HCT116 (cell line): ENCODE data around the gene CUL4A. TPM values are rescaled to one million over a fixed set of nuclear protein-coding genes. Genes with fewer than 3 reads are reported as not detected.

Source experiments
- ATAC-seq: fragments of 200-7000 bp; cut with Tn5 transposase; 2 replicates; pipeline ENCODE4 v1.9.1; 2020; ENCODE audit warnings: mild to moderate bottlenecking, moderate library complexity
- BruUV-seq: library from RNA; stranded (reverse); fragments of 400-500 nt; replicated peaks from 2 replicates; lab custom pipeline; 2021; lab: Mats Ljungman, UMichigan
- CTCF ChIA-PET: fragments of 300-600 bp; sonication (Branson Sonifier 250); formaldehyde crosslinking; loops from one replicate; lab custom pipeline; 2021; ENCODE audit warnings: antibody characterized with exemption; lab: Charles Lee
- POLR2A ChIA-PET: fragments of 300-600, 350-600 bp; sonication (Branson Sonifier 250); formaldehyde crosslinking; loops from one replicate; lab custom pipeline; 2021; ENCODE audit warnings: antibody characterized with exemption; lab: Charles Lee
- RAD21 ChIA-PET, 2 experiments: fragments of 300-600 bp; sonication (Branson Sonifier 250); formaldehyde crosslinking; loops; one replicate each; lab custom pipeline; 2023; ENCODE audit warnings: low total read pairs in 2 of 2; ENCODE audit not compliant: uncharacterized antibody in 2 of 2, unreplicated experiment in 2 of 2, low non-redundant PET in 1 of 2; lab: Charles Lee
- DNase-seq: peaks from one replicate; pipeline ENCODE4 v3.0.0-alpha.2; 2010; ENCODE audit warnings: low read depth, low spot score
- H2AFZ ChIP-seq: fragments of 200-600 bp; shearing (Covaris generic), sonication (generic); 2 replicates; pipeline ENCODE4 v1.6.1; 2017; ENCODE audit warnings: low read depth, mixed run types, mixed read lengths, antibody characterized with exemption, low read length; ENCODE audit not compliant: poor library complexity, severe bottlenecking
- H3K27ac ChIP-seq: 2 replicates; pipeline ENCODE4 v1.5.1; 2012; ENCODE audit warnings: low read depth, low read length
- H3K27me3 ChIP-seq: fragments of 200-600 bp; sonication (generic); 2 replicates; pipeline ENCODE4 v1.6.1; 2016; ENCODE audit warnings: mixed run types, low read length, mixed read lengths; ENCODE audit not compliant: insufficient read depth
- H3K36me3 ChIP-seq, 2 experiments: fragments of 200-500 bp in 1 of 2; fragments of 200-600 bp in 1 of 2; sonication (Bioruptor generic) in 1 of 2; sonication (generic) in 1 of 2; 2 replicates each; pipeline versions ENCODE4 v1.5.1 to v1.6.1; 2014 to 2016; ENCODE audit warnings: low read length in 2 of 2, inconsistent platforms in 1 of 2, mixed read lengths in 1 of 2, mixed run types in 1 of 2; ENCODE audit not compliant: insufficient read depth in 2 of 2, control insufficient read depth in 1 of 2
- H3K4me1 ChIP-seq, 2 experiments: fragments of 200-600 bp in 1 of 2; sonication (generic) in 1 of 2; 2 replicates each; pipeline versions ENCODE4 v1.5.1 to v1.6.1; 2012 to 2017; ENCODE audit warnings: low read length in 2 of 2, inconsistent platforms in 1 of 2, mild to moderate bottlenecking in 1 of 2, mixed read lengths in 1 of 2, mixed run types in 1 of 2, moderate library complexity in 1 of 2; ENCODE audit not compliant: insufficient read depth in 2 of 2, control insufficient read depth in 1 of 2
- H3K4me2 ChIP-seq: fragments of 200-600 bp; sonication (generic); 2 replicates; pipeline ENCODE4 v1.6.1; 2017; ENCODE audit warnings: mixed run types, low read length, mixed read lengths
- H3K4me3 ChIP-seq, 2 experiments: fragments of 200-600 bp in 1 of 2; sonication (generic) in 1 of 2; replicated peaks in 1 of 2; 2 replicates each; pipeline ENCODE4 v1.5.1; 2011 to 2016; ENCODE audit warnings: low read length in 2 of 2, control low read depth in 1 of 2, low read depth in 1 of 2, mild to moderate bottlenecking in 1 of 2, mixed read lengths in 1 of 2, mixed run types in 1 of 2
- H3K79me2 ChIP-seq: fragments of 200-600 bp; sonication (generic); 2 replicates; pipeline ENCODE4 v1.6.1; 2017; ENCODE audit warnings: mild to moderate bottlenecking, mixed run types, low read length, moderate library complexity, mixed read lengths; ENCODE audit not compliant: insufficient read depth
- H3K9ac ChIP-seq: fragments of 200-600 bp; sonication (generic); 2 replicates; pipeline ENCODE4 v1.6.1; 2016; ENCODE audit warnings: low read length, mixed read lengths
- H3K9me2 ChIP-seq: fragments of 200-600 bp; sonication (generic), shearing (Covaris generic); 2 replicates; pipeline ENCODE4 v1.6.1; 2017; ENCODE audit warnings: mixed run types, mild to moderate bottlenecking, moderate library complexity; ENCODE audit not compliant: insufficient read depth
- H3K9me3 ChIP-seq, 2 experiments: fragments of 200-500 bp in 1 of 2; fragments of 200-600 bp in 1 of 2; sonication (Bioruptor generic) in 1 of 2; sonication (generic) in 1 of 2; 2 replicates each; pipeline ENCODE4 v1.6.1; 2014 to 2017; ENCODE audit warnings: low read length in 2 of 2, mixed read lengths in 2 of 2, inconsistent platforms in 1 of 2, low read depth in 1 of 2, mild to moderate bottlenecking in 1 of 2, mixed run types in 1 of 2, moderate library complexity in 1 of 2; ENCODE audit not compliant: control insufficient read depth in 1 of 2, insufficient read depth in 1 of 2
- H4K20me1 ChIP-seq: fragments of 200-600 bp; sonication (generic), shearing (Covaris generic); 2 replicates; pipeline ENCODE4 v1.6.1; 2017; ENCODE audit warnings: mixed run types, mild to moderate bottlenecking, moderate library complexity; ENCODE audit not compliant: insufficient read depth
- ATF3 ChIP-seq: IDR thresholded peaks from 2 replicates; pipeline ENCODE4 v1.6.1; 2012
- CBX3 ChIP-seq: IDR thresholded peaks from 2 replicates; pipeline ENCODE4 v1.6.1; 2012; ENCODE audit warnings: low read depth
- CTCF ChIP-seq, 3 experiments: fragments of 200-600 bp in 1 of 3; sonication (generic) in 1 of 3; IDR thresholded peaks in 2 of 3; conservative IDR thresholded peaks in 1 of 3; 2 replicates each; pipeline ENCODE4 v1.5.1; 2012 to 2017; ENCODE audit warnings: low read depth in 2 of 3, low read length in 2 of 3, antibody characterized with exemption in 1 of 3, borderline replicate concordance in 1 of 3, control low read depth in 1 of 3, mild to moderate bottlenecking in 1 of 3, mixed read lengths in 1 of 3, mixed run types in 1 of 3, moderate library complexity in 1 of 3; ENCODE audit not compliant: insufficient read depth in 1 of 3
- EGR1 ChIP-seq: IDR thresholded peaks from 2 replicates; pipeline ENCODE4 v1.6.1; 2012; ENCODE audit warnings: low read depth
- ELF1 ChIP-seq: IDR thresholded peaks from 2 replicates; pipeline ENCODE4 v1.6.1; 2012; ENCODE audit warnings: low read depth, borderline replicate concordance
- EZH2 ChIP-seq: fragments of 200-600 bp; sonication (generic); IDR thresholded peaks from 2 replicates; pipeline ENCODE4 v1.6.1; 2017; ENCODE audit warnings: antibody characterized with exemption, mixed run types
- EZH2phosphoT487 ChIP-seq: fragments of 200-600 bp; IDR thresholded peaks from 2 replicates; pipeline ENCODE4 v1.6.1; 2018; ENCODE audit warnings: antibody characterized with exemption, borderline replicate concordance
- FOSL1 ChIP-seq: IDR thresholded peaks from 2 replicates; pipeline ENCODE4 v1.6.1; 2012; ENCODE audit warnings: low read depth
- RAD21 ChIP-seq: IDR thresholded peaks from 2 replicates; pipeline ENCODE4 v1.6.1; 2012; ENCODE audit warnings: low read depth, mild to moderate bottlenecking
- SIN3A ChIP-seq: IDR thresholded peaks from 2 replicates; pipeline ENCODE4 v1.6.1; 2012; ENCODE audit warnings: low read depth
- SP1 ChIP-seq: IDR thresholded peaks from 2 replicates; pipeline ENCODE4 v1.6.1; 2012; ENCODE audit warnings: low read depth
- YY1 ChIP-seq: IDR thresholded peaks from 2 replicates; pipeline ENCODE4 v1.6.1; 2011; ENCODE audit warnings: low read length, low read depth, moderate library complexity, mild to moderate bottlenecking; ENCODE audit not compliant: insufficient replicate concordance; ENCODE audit errors: extremely low read depth
- ZBTB33 ChIP-seq: IDR thresholded peaks from 2 replicates; pipeline ENCODE4 v1.6.1; 2011; ENCODE audit warnings: mild to moderate bottlenecking, low read length, moderate library complexity; ENCODE audit not compliant: insufficient replicate concordance; ENCODE audit errors: extremely low read depth
- ZFX ChIP-seq: fragments of 450-650 bp; IDR thresholded peaks from 2 replicates; pipeline ENCODE4 v1.6.1; 2017
- ZNF274 ChIP-seq: fragments of 200-500 bp; sonication (Bioruptor generic); IDR thresholded peaks from 2 replicates; pipeline ENCODE4 v1.6.1; 2014; ENCODE audit warnings: mild to moderate bottlenecking, low read depth, low read length, inconsistent platforms
- intact Hi-C: fragments of 100-400 bp; cut with micrococcal nuclease; formaldehyde crosslinking; loops from 2 replicates; pipeline ENCODE4 v1.10.0; 2022
- total RNA-seq: library from RNA; stranded (reverse); gene quantifications from one replicate; pipeline ENCODE4 v1.2.1, GENCODE V29; 2021; ENCODE audit not compliant: unreplicated experiment

CUL4A gene
- total RNA-seq, 1 experiment from 2014 or later = 76.5 TPM

GRCh38 chr13:113273321-113273720, 63.9 kb downstream of the CUL4A start:
- TF ChIP-seq ZFX (no peak), ATF3 (no peak), CTCF (IDR thresholded peaks at IDR 0.05 in 2 of 3, conservative IDR thresholded peaks at IDR 0.05 in 1 of 3; ENCODE audit: borderline replicate concordance in 1 of 3, insufficient read depth in 1 of 3, low read depth in 2 of 3, low read length in 2 of 3) (no peak), RAD21 (no peak), CBX3 (no peak), EZH2phosphoT487 (no peak)
- no peaks in the 10 kb centered on the region for H3K9me3 ChIP-seq
- H3K79me2 ChIP-seq = no peaks in the 10 kb centered on the region
- H3K4me3 ChIP-seq = no peak overlapping the region
- no peak overlapping the region for H2AFZ ChIP-seq
- ATAC-seq (no peak), DNase-seq (no peak)
- intact Hi-C loops = no loop called here
- no peak overlapping the region for H3K27ac ChIP-seq
- no peak overlapping the region for H3K9ac ChIP-seq
- CTCF ChIA-PET = no interaction called here
- RAD21 ChIA-PET = no interaction called here
- POLR2A ChIA-PET = no interaction called here
- H3K4me2 ChIP-seq = no peak overlapping the region
- BruUV-seq = no TSS peak
- H3K27me3 ChIP-seq = no peaks in the 10 kb centered on the region
- peaks cover 0 to 11% of the 10 kb centered on the region in 2 experiments; a peak in 2 of 4 replicates for H3K4me1 ChIP-seq
- H3K9me2 ChIP-seq = no peaks in the 10 kb centered on the region
- H3K36me3 ChIP-seq = no peaks in the 10 kb centered on the region
- no peaks in the 10 kb centered on the region for H4K20me1 ChIP-seq

GRCh38 chr13:113273851-113274590, 64.6 kb downstream of the CUL4A start:
- Histone ChIP-seq H3K27me3 (no peaks in the 10 kb centered on the region), H3K9ac (no peak overlapping the region), H3K4me1 (peaks cover 0 to 11% of the 10 kb centered on the region in 2 experiments; a peak in 2 of 4 replicates), H3K9me3 (peaks cover 0 to 5% of the 10 kb centered on the region in 2 experiments; a peak in 1 of 4 replicates), H4K20me1 (no peaks in the 10 kb centered on the region), H3K9me2 (no peaks in the 10 kb centered on the region), H3K27ac (no peak overlapping the region), H3K79me2 (no peaks in the 10 kb centered on the region), H3K4me3 (no peak overlapping the region), H3K4me2 (no peak overlapping the region), H2AFZ (no peak overlapping the region), H3K36me3 (no peaks in the 10 kb centered on the region)
- ChIA-PET POLR2A (no interaction called here), RAD21 (no interaction called here), CTCF (no interaction called here)
- DNase-seq (no peak), ATAC-seq (no peak)
- BruUV-seq = no TSS peak
- intact Hi-C loops = loop anchor here (2.0 kb wide), 1 partner anchor 99 kb away; no protein-coding TSS in a partner anchor
- TF ChIP-seq CBX3 (no peak), ATF3 (no peak), SP1 (no peak), SIN3A (no peak), ELF1 (no peak), YY1 (no peak), ZNF274 (no peak), FOSL1 (no peak), EGR1 (no peak), EZH2 (no peak), ZBTB33 (no peak), EZH2phosphoT487 (no peak)
